Neural progenitor cell (in vitro differentiated cells): ENCODE results near the gene LRRC59.
"Not testable (repeated sequence)": the region's sequence is repeated elsewhere in the genome, so short reads cannot be mapped to it uniquely, and the experiment has no call there.

Experiments
- EZH2 ChIP-seq: fragments of 200-600 bp; sonication (generic); IDR thresholded peaks from 2 replicates; pipeline ENCODE4 v1.6.1; 2017; ENCODE audit warnings: antibody characterized with exemption, mild to moderate bottlenecking, moderate library complexity
- TF ChIP-seq, protein P1 (sequence below): fragments of 200-600 bp; sonication (generic); IDR thresholded peaks from 2 replicates; pipeline ENCODE4 v1.5.1; 2017; ENCODE audit warnings: antibody characterized with exemption, mild to moderate bottlenecking

- TF ChIP-seq, protein P1, sequence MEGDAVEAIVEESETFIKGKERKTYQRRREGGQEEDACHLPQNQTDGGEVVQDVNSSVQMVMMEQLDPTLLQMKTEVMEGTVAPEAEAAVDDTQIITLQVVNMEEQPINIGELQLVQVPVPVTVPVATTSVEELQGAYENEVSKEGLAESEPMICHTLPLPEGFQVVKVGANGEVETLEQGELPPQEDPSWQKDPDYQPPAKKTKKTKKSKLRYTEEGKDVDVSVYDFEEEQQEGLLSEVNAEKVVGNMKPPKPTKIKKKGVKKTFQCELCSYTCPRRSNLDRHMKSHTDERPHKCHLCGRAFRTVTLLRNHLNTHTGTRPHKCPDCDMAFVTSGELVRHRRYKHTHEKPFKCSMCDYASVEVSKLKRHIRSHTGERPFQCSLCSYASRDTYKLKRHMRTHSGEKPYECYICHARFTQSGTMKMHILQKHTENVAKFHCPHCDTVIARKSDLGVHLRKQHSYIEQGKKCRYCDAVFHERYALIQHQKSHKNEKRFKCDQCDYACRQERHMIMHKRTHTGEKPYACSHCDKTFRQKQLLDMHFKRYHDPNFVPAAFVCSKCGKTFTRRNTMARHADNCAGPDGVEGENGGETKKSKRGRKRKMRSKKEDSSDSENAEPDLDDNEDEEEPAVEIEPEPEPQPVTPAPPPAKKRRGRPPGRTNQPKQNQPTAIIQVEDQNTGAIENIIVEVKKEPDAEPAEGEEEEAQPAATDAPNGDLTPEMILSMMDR = not testable (repeated sequence)
- not testable (repeated sequence) for TF ChIP-seq EZH2
These were observed 30.8 kb upstream of the LRRC59 start for GRCh38 chr17:50428126-50428525.
